ENCODE data around the gene TRAK1.

- TF ChIP-seq NFIC (IDR thresholded peaks at IDR 0.05; ENCODE audit: low read depth, low read length) (no peak), NFYB (IDR thresholded peaks at IDR 0.05; ENCODE audit: insufficient read depth, low read depth, low read length) (no peak), YY1 (IDR thresholded peaks at IDR 0.05; ENCODE audit: low read depth, low read length) (no peak), JUND (IDR thresholded peaks at IDR 0.05; ENCODE audit: low read depth, low read length) (no peak), POLR2A (IDR thresholded peaks at IDR 0.05; ENCODE audit: low read depth, low read length) (no peak), SPI1 (IDR thresholded peaks at IDR 0.05; ENCODE audit: borderline replicate concordance, insufficient read depth, low read depth, low read length) (no peak)
These were observed 5.3 kb upstream of the TRAK1 start for GRCh38 chr3:42085641-42086376.

Data from GM12878 (cell line).